PC-9 (cell line): ENCODE results near the gene KCTD20. TPM values are rescaled to one million over a fixed set of nuclear protein-coding genes. Genes with fewer than 3 reads are reported as not detected.

ENCODE experiments used
- BruUV-seq: library from RNA; stranded (reverse); fragments of 400-500 nt; replicated peaks from 2 replicates; lab custom pipeline; 2021; lab: Mats Ljungman, UMichigan
- CTCF ChIA-PET: fragments of 300-600 bp; sonication (Branson Sonifier 250); formaldehyde crosslinking; loops from one replicate; lab custom pipeline; 2022; ENCODE audit warnings: antibody characterized with exemption; lab: Charles Lee
- POLR2A ChIA-PET: fragments of 300-600 bp; sonication (Branson Sonifier 250); formaldehyde crosslinking; loops from one replicate; lab custom pipeline; 2022; ENCODE audit warnings: antibody characterized with exemption; ENCODE audit not compliant: unreplicated experiment; lab: Charles Lee
- DNase-seq, 2 experiments: peaks; one replicate each; pipeline versions ENCODE4 v3.0.0 to v3.0.0-alpha.2; 2015 to 2022; ENCODE audit warnings: mixed read lengths in 1 of 2
- H2AFZ ChIP-seq: fragments of 200-600 bp; sonication (generic); 2 replicates; pipeline ENCODE4 v1.8.1; 2017; ENCODE audit warnings: antibody characterized with exemption
- H3F3A ChIP-seq: fragments of 200-600 bp; sonication (generic); 2 replicates; pipeline ENCODE4 v1.8.1; 2017; ENCODE audit warnings: antibody characterized with exemption, mild to moderate bottlenecking, low read depth; ENCODE audit not compliant: insufficient read depth
- H3K27ac ChIP-seq: fragments of 200-600 bp; sonication (generic); 2 replicates; pipeline ENCODE4 v1.6.1; 2016; ENCODE audit warnings: mixed run types
- H3K27me3 ChIP-seq: fragments of 200-600 bp; sonication (generic); 2 replicates; pipeline ENCODE4 v1.6.1; 2016; ENCODE audit warnings: low read depth, mixed run types; ENCODE audit not compliant: insufficient read depth
- H3K36me3 ChIP-seq: fragments of 200-600 bp; sonication (generic); 2 replicates; pipeline ENCODE4 v1.6.1; 2016; ENCODE audit warnings: low read depth, mixed run types
- H3K4me1 ChIP-seq: fragments of 200-600 bp; sonication (generic); replicated peaks from 2 replicates; pipeline ENCODE4 v1.6.1; 2016; ENCODE audit warnings: mixed run types; ENCODE audit not compliant: insufficient read depth
- H3K4me2 ChIP-seq: fragments of 200-600 bp; sonication (generic); 2 replicates; pipeline ENCODE4 v1.6.1; 2017; ENCODE audit warnings: mixed run types
- H3K4me3 ChIP-seq: fragments of 200-600 bp; sonication (generic); 2 replicates; pipeline ENCODE4 v1.6.1; 2016; ENCODE audit warnings: mixed run types
- H3K79me2 ChIP-seq: fragments of 200-600 bp; sonication (generic); 2 replicates; pipeline ENCODE4 v1.6.1; 2017; ENCODE audit warnings: low read depth, mixed run types
- H3K9me2 ChIP-seq: fragments of 200-600 bp; sonication (generic); 2 replicates; pipeline ENCODE4 v1.8.1; 2017; ENCODE audit warnings: mild to moderate bottlenecking; ENCODE audit not compliant: insufficient read depth
- H3K9me3 ChIP-seq: fragments of 200-600 bp; sonication (generic); 2 replicates; pipeline ENCODE4 v1.8.1; 2016; ENCODE audit warnings: low read depth; ENCODE audit not compliant: insufficient read depth
- H4K20me1 ChIP-seq: fragments of 200-600 bp; sonication (generic); 2 replicates; pipeline ENCODE4 v1.8.1; 2017; ENCODE audit not compliant: insufficient read depth
- EZH2 ChIP-seq: fragments of 200-600 bp; sonication (generic); IDR thresholded peaks from 2 replicates; pipeline ENCODE4 v1.8.0; 2017; ENCODE audit warnings: antibody characterized with exemption, low read depth
- intact Hi-C: fragments of 100-400 bp; cut with micrococcal nuclease; formaldehyde crosslinking; loops from one replicate; pipeline ENCODE4 v1.10.0; 2022; ENCODE audit not compliant: unreplicated experiment
- total RNA-seq: library from RNA; stranded (reverse); gene quantifications from 2 replicates; pipeline ENCODE4 v1.2.3, GENCODE V29; 2021
- TF ChIP-seq, protein P1 (sequence below): fragments of 200-600 bp; sonication (generic); conservative IDR thresholded peaks from 2 replicates; pipeline ENCODE4 v1.6.1; 2017; ENCODE audit warnings: mixed run types, antibody characterized with exemption, mild to moderate bottlenecking, moderate library complexity

The KCTD20 gene
- total RNA-seq, 1 experiment from 2014 or later = 42.5 TPM

DNA sequence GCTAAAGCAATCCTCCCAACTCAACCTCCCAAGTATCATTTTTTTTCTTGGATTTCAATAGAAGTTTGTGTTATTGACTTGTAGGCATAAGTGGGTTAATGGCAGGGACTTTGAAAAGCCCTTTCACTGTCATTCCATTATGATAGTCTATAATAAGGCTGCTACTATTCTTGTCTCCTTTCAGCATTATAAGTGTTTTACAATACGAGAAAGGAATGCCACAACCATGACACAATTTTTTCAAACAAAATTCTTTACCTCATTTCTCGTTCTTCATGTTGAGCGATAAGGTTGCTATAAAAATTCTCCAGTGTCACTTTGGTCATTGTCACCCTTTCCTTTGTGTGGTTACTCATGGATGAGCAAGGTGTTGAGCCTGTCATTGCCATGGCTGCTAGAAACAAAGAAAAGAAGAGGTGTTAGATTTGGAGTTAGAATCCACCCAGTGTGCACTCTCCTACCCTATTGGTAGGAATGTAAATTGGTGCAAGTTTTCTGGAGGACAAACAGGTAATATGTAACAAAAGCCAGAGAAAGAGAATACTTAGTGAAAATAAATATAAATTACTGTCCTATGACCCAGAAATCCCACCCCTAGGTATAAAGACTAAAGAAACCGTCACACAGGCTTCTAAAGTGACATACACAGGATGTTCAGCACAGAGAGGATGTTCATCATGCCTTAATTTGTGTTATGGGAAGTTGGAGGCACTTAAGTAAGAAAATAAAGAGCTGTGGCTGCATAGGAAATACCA, 97.2 kb downstream of the KCTD20 start:
- Histone ChIP-seq H3K27ac (no peak overlapping the region), H2AFZ (no peak overlapping the region), H3K9me3 (no peaks in the 10 kb centered on the region), H3K4me3 (no peak overlapping the region), H3K79me2 (peaks cover 60% of the 10 kb centered on the region), H3K4me2 (no peak overlapping the region), H3K9me2 (no peaks in the 10 kb centered on the region), H3K4me1 (peaks cover 20% of the 10 kb centered on the region), H3K36me3 (peaks cover 26% of the 10 kb centered on the region), H3F3A (0 out of 2 replicates have a peak, but pooled peaks cover 8% of the 10 kb centered on the region), H3K27me3 (no peaks in the 10 kb centered on the region), H4K20me1 (peaks cover 3% of the 10 kb centered on the region; the same call in 1 of the 2 replicates)
- TF ChIP-seq EZH2 = no peak
- TF ChIP-seq, protein P1, sequence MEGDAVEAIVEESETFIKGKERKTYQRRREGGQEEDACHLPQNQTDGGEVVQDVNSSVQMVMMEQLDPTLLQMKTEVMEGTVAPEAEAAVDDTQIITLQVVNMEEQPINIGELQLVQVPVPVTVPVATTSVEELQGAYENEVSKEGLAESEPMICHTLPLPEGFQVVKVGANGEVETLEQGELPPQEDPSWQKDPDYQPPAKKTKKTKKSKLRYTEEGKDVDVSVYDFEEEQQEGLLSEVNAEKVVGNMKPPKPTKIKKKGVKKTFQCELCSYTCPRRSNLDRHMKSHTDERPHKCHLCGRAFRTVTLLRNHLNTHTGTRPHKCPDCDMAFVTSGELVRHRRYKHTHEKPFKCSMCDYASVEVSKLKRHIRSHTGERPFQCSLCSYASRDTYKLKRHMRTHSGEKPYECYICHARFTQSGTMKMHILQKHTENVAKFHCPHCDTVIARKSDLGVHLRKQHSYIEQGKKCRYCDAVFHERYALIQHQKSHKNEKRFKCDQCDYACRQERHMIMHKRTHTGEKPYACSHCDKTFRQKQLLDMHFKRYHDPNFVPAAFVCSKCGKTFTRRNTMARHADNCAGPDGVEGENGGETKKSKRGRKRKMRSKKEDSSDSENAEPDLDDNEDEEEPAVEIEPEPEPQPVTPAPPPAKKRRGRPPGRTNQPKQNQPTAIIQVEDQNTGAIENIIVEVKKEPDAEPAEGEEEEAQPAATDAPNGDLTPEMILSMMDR = no peak
- no peak for DNase-seq
- BruUV-seq = no TSS peak
- POLR2A ChIA-PET = no interaction called here
- CTCF ChIA-PET = no interaction called here
- intact Hi-C loops = no loop called here

Other genes with a start within 250 kb of the KCTD20 start
- 27.3 and 32.3 TPM in 2 replicates for gene BRPF3, start 246.3 kb upstream of the KCTD20 start, total RNA-seq
- 0.17 TPM in 1 of 2 replicates, not detected in the other for gene PNPLA1, start 172.9 kb upstream of the KCTD20 start, total RNA-seq
- not detected in 2 replicates for gene BNIP5, start 106.1 kb upstream of the KCTD20 start, total RNA-seq
- gene ETV7, start 55.3 kb upstream of the KCTD20 start, total RNA-seq = 0.57 and 0.83 TPM in 2 replicates
- not detected in 2 replicates for gene PXT1, start 146 bp upstream of the KCTD20 start, total RNA-seq
- gene STK38, start 104.5 kb downstream of the KCTD20 start, total RNA-seq = 45.7 and 53.3 TPM in 2 replicates
- gene SRSF3, start 151.4 kb downstream of the KCTD20 start, total RNA-seq = 278 and 282 TPM in 2 replicates
- gene CDKN1A, start 235.7 kb downstream of the KCTD20 start, total RNA-seq = 14.3 and 14.8 TPM in 2 replicates